Calu3 (cell line): ENCODE results near the gene ZG16. TPM values are rescaled to one million over a fixed set of nuclear protein-coding genes. Genes with fewer than 3 reads are reported as not detected.
A peak's percentile ranks its signal among the peaks of the same experiment; 100 is the strongest.

Source experiments
- BruUV-seq: library from RNA; stranded (reverse); fragments of 400-500 nt; replicated peaks from 2 replicates; lab custom pipeline; 2021; lab: Mats Ljungman, UMichigan
- CTCF ChIA-PET: fragments of 300-600 bp; sonication (Branson Sonifier 250); formaldehyde crosslinking; loops from one replicate; lab custom pipeline; 2022; ENCODE audit warnings: antibody characterized with exemption; lab: Charles Lee
- DNase-seq: peaks from one replicate; pipeline ENCODE4 v3.0.0; 2022
- H3K27ac Mint-ChIP-seq: one replicate; pipeline ENCODE4 v1.8.0; 2022; ENCODE audit warnings: mixed read lengths; ENCODE audit not compliant: unreplicated experiment
- H3K27me3 Mint-ChIP-seq: one replicate; pipeline ENCODE4 v1.8.0; 2022; ENCODE audit warnings: mixed read lengths; ENCODE audit not compliant: unreplicated experiment
- H3K36me3 Mint-ChIP-seq: one replicate; pipeline ENCODE4 v1.8.0; 2022; ENCODE audit warnings: mild to moderate bottlenecking, moderate library complexity, mixed read lengths; ENCODE audit not compliant: insufficient read depth, unreplicated experiment
- H3K4me1 Mint-ChIP-seq: one replicate; pipeline ENCODE4 v1.8.0; 2022; ENCODE audit warnings: mild to moderate bottlenecking, low read depth, mixed read lengths; ENCODE audit not compliant: unreplicated experiment
- H3K4me3 Mint-ChIP-seq: one replicate; pipeline ENCODE4 v1.8.0; 2022; ENCODE audit warnings: mild to moderate bottlenecking, low read depth, moderate library complexity, mixed read lengths; ENCODE audit not compliant: unreplicated experiment
- H3K9me3 Mint-ChIP-seq: one replicate; pipeline ENCODE4 v1.8.0; 2022; ENCODE audit warnings: low read depth, mixed read lengths; ENCODE audit not compliant: unreplicated experiment
- intact Hi-C: fragments of 100-400 bp; cut with micrococcal nuclease; formaldehyde crosslinking; loops from one replicate; pipeline ENCODE4 v1.10.0; 2022; ENCODE audit not compliant: unreplicated experiment
- total RNA-seq: library from RNA; stranded (reverse); gene quantifications from 2 replicates; pipeline ENCODE4 v1.2.3, GENCODE V29; 2022
- TF ChIP-seq, protein P1 (sequence below): fragments of 200-600 bp; IDR thresholded peaks from one replicate; pipeline ENCODE4 v1.8.0; 2022; ENCODE audit warnings: antibody characterized with exemption; ENCODE audit not compliant: unreplicated experiment

Gene ZG16
- total RNA-seq, 1 experiment from 2014 or later = not detected

DNA sequence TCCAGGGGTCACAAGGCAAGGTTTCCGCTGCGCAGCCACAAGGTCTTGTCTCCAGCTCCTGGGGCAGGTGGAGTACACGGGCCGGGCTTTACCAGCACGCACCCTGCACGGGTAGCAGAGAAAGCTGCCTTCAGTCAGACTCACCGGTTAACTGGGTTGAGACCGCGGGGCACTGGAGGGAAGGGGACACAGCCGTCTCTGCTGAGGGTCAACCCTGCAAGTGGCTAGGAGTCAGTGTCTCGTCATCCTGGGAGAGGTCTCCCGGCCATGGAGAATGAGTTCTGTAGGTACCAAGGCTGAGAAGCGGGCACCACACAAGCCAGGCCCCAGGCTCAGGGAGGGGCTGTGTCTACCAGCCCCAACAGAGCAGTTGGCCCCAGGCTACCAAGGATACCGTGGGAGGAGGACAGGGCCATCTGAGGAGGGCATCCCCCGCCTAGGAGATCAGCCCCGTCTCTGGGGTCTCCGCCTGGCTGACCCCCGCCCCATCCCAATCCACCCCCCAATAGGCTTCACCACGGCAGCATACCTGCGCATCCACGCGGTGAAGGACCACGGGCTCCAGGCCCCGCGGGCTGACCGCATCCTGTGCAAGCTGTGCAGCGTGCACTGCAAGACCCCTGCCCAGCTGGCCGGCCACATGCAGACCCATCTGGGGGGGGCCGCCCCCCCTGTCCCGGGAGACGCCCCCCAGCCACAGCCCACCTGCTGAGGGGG lies 31.1 kb downstream of the ZG16 start:
- BruUV-seq = no TSS peak
- peaks cover 82% of the 10 kb centered on the region for H3K36me3 Mint-ChIP-seq
- H3K27me3 Mint-ChIP-seq = peaks cover 26% of the 10 kb centered on the region
- TF ChIP-seq, protein P1, sequence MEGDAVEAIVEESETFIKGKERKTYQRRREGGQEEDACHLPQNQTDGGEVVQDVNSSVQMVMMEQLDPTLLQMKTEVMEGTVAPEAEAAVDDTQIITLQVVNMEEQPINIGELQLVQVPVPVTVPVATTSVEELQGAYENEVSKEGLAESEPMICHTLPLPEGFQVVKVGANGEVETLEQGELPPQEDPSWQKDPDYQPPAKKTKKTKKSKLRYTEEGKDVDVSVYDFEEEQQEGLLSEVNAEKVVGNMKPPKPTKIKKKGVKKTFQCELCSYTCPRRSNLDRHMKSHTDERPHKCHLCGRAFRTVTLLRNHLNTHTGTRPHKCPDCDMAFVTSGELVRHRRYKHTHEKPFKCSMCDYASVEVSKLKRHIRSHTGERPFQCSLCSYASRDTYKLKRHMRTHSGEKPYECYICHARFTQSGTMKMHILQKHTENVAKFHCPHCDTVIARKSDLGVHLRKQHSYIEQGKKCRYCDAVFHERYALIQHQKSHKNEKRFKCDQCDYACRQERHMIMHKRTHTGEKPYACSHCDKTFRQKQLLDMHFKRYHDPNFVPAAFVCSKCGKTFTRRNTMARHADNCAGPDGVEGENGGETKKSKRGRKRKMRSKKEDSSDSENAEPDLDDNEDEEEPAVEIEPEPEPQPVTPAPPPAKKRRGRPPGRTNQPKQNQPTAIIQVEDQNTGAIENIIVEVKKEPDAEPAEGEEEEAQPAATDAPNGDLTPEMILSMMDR = no peak
- intact Hi-C loops = no loop called here
- DNase-seq = no peak
- H3K4me3 Mint-ChIP-seq = peak overlapping the region; percentile 72
- no peaks in the 10 kb centered on the region for H3K9me3 Mint-ChIP-seq
- peaks cover 29% of the 10 kb centered on the region for H3K4me1 Mint-ChIP-seq
- peak overlapping the region; percentile 96 for H3K27ac Mint-ChIP-seq
- CTCF ChIA-PET = interaction anchor here (0.8 kb wide), 1 partner anchor 135 kb away, joined by 4 read pairs; no protein-coding TSS in a partner anchor

DNA sequence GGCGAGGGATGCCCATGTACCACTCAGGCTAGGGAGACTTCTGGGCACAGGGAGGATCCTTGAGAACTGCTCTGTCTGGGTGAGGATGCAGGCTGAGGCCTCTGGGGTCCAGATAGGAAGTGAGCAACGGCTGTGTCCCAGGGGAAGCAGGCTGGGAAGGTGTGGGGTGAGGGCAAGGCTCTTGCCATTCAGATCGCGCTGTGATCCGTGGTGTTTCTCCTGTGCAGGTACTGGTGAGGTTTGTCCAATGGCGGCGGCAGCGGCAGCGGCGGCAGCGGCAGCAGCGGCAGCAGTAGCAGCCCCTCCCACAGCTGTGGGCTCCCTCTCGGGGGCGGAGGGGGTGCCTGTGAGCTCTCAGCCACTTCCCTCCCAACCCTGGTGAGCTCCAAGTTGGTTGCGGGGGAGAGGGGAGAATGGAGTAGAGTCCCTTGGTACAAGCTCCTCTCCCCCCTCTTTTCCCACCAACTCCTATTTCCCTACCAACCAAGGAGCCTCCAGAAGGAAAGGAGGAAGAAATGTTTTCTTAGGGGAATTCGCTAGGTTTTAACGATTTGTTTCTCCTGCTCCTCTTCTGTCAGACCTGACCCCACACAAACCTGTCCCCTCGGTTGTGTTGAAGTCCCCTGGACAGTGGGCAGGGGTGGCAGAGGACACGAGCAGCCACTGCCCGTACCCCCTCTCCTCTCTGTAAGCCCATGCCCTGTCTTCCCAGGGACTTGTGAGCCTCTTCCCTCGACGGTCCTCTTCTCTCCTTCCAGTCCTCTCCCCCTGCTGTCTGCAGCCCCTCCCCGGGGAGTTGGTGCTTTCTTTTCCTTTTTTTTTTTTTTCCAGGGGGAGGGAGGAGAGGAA lies 32.0 kb downstream of the ZG16 start:
- no TSS peak for BruUV-seq
- H3K4me3 Mint-ChIP-seq = no peak overlapping the region
- H3K9me3 Mint-ChIP-seq = no peaks in the 10 kb centered on the region
- DNase-seq = no peak
- CTCF ChIA-PET = interaction anchor here (0.8 kb wide), 1 partner anchor 883 kb away, joined by 3 read pairs; no protein-coding TSS in a partner anchor
- H3K4me1 Mint-ChIP-seq = peaks cover 29% of the 10 kb centered on the region
- peaks cover 82% of the 10 kb centered on the region for H3K36me3 Mint-ChIP-seq
- intact Hi-C loops = loop anchor here (10.0 kb wide), 1 partner anchor 105 kb away; no protein-coding TSS in a partner anchor
- H3K27ac Mint-ChIP-seq = peak overlapping the region; percentile 28
- H3K27me3 Mint-ChIP-seq = peaks cover 35% of the 10 kb centered on the region
- TF ChIP-seq, protein P1 = no peak

GRCh38 chr16:29810699-29811169 lies 32.7 kb downstream of the ZG16 start:
- Mint-ChIP-seq H3K27ac (peak overlapping the region; percentile 28), H3K36me3 (peaks cover 82% of the 10 kb centered on the region), H3K4me1 (peaks cover 32% of the 10 kb centered on the region), H3K4me3 (peak overlapping the region; percentile 81), H3K27me3 (peaks cover 39% of the 10 kb centered on the region), H3K9me3 (no peaks in the 10 kb centered on the region)
- CTCF ChIA-PET = interaction anchor here (0.5 kb wide), 1 partner anchor 12 kb away, joined by 4 read pairs; no protein-coding TSS in a partner anchor
- TF ChIP-seq, protein P1 = no peak
- no peak for DNase-seq
- BruUV-seq = TSS peak; percentile 54
- intact Hi-C loops = loop anchor here (10.0 kb wide), 1 partner anchor 106 kb away; no protein-coding TSS in a partner anchor
